GM19099 (cell line): ENCODE data around the gene ZNF846.

ENCODE experiments used
- POLR2A ChIP-seq: IDR thresholded peaks from 3 replicates; pipeline ENCODE4 v1.6.1; 2011; ENCODE audit warnings: low read depth; ENCODE audit not compliant: insufficient read length; ENCODE audit errors: extremely low read depth

Gene ZNF846

DNA sequence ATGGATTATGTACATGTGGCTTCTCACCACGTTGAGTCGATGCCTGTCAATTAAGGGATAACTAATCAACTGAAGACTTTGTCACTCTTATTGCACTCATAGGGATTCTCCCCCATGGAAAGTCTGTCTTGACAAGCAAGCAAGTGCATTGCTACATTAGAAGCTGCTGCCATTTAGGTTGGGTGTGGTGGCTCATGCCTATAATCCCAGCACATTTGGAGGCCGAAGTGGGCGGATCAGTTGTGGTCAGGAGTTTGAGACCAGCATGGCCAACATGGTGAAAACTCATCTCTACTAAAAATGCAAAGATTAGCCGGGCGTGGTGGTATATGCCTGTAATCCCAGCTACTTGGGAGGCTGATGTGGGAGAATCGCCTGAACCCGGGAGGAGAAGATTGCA, 18.3 kb upstream of the ZNF846 start:
- TF ChIP-seq POLR2A, result no peak

DNA sequence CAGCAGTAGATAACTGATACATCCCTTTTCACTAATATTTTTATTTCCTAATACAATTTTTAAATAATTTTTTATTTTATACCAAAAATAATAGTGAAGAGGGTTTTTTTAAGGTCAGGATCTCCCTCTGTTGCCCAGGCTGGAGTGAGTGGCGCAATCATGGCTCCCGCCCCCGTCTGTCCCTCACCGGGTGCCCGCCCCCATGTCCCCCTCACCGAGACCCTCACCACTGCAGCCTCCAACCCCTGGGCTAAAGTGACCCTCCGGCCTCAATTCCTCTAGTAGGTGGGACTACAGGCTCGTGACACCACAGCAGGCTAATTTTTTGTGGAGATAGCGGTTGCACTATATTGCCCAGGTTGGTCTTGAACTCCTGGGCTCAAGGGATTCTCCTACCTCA, 17.8 kb upstream of the ZNF846 start:
- no peak for TF ChIP-seq POLR2A

DNA sequence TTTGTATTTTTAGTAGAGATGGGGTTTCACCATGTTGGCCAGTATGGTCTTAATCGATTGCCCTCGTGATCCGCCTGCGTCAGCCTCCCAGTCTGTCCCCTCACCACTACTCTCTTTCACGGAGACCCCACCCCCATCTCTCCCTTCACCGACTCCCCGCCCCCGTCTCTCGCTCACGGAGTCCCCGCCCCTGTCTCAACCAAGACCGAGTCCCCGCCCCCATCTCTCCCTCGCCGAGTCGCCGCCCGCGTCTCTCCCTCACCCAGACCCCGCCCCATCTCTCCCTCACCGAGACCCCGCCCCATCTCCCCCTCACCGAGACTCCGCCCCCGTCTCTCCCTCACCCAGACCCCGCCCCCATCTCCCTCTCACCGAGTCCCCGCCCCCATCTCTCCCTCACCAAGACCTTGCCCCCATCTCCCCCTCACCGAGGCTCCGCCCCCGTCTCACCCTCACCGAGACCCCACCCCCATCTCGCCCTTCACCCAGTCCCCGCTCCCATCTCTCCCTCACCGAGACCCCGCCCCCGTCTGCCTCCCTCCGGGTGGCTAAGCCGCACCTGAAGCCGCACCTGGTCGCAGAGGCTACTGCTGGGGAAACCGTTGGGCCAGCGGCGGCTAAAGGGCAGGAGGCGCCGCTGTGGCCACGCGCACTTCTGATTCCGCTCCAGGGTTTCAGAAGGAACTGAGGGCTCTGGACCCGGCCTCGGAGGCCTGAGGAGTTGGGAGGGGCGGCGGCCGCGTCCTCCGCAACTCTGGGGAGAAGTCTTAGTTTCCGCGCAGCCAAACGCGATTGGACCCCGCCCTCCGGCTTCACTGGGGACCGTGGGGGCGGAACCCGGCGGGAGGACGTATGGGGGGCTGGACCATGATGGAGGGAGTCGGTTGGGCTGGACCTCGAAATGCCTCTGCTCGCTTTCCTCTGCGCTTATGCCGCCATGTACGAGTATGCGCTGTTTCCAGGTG, 17.1 kb upstream of the ZNF846 start:
- TF ChIP-seq POLR2A, result peak; percentile 67

DNA sequence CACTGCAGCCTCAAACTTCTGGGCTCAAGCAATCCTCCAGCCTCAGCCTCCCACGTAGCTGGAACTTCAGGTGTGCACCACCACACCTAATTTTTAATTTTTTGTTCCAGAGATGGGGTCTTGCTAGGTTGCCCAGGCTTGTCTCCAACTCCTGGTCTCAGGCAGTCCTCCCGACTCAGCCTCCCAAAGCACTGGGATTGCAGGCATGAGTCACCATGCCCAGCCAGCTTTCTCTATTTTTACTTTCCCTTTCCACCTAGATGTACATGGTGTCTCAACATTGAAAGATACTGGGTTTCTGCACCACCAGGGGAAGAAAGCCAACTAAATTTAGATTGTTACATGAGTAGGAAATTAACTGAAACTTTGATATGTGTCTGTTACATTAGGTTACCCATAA, 13.8 kb upstream of the ZNF846 start:
- TF ChIP-seq POLR2A, result no peak

DNA sequence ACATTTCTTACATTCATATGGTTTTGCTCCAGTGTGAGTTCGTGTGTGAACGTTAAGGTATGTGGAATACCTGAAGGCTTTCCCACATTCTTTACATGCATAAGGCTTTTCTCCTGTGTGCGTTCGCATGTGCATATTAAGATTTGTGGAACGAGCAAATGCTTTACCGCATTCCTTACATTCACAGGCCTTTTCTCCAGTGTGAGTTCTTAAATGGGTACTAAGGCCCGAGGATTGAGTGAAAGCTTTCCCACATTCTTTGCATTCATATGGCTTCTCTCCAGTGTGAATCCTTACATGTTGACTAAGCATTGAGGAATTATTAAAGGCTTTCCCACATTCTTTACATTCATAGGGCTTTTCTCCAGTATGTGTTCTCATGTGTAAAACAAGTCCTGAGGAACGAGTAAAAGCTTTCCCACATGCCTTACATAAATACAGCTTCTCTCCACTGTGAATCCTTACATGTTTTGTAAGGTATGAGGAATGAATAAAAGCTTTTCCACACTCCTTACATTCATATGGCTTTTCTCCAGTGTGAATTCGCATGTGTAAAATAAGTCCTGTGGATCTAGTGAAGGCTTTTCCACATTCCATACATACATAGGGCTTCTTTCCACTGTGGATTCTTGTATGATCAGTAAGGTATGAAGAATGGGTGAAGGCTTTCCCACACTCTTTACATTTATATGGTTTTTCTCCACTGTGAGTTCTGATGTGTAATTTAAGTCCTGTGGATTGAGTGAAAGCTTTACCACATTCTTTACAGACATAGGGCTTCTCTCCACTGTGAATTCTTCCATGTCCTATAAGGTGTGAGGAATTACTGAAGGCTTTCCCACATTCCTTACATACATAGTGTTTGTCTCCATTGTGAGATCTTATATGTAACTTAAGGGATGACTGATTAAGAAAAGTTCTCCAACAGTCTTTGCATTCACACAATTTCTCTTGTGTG, 10.7 kb downstream of the ZNF846 start:
- TF ChIP-seq POLR2A, result no peak

DNA sequence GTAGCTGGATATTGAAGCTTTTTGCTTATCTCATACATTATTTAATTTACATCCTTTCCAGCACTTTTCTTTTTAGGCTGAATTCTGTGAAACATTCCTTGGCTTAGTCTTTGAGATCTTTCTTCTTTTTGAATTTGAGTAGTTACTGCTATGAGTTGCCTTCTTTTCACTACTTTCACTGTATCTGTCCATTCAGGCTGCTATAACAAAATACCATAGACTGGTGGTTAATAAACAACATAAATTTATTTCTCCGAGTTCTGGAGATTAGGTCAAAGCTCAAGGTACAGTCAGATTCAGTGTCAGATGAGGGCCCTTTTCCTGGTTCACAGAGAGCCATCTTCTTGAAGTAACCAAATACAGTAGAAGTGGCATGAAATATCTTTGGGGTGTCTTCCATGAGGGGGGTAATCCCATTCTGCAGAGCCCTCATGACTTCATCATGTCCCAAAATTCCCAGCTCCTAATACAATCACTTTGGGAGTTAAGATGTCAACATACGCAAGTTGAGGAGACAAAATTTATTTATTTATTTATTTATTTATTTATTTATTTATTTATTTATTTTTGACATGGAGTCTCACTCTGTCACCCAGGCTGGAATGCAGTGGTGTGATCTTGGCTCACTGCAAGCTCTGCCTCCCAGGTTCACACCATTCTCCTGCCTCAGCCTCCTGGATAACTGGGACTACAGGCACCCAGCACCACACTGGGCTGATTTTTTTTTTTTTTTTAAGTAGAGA, 15.7 kb downstream of the ZNF846 start:
- TF ChIP-seq POLR2A, result no peak

DNA sequence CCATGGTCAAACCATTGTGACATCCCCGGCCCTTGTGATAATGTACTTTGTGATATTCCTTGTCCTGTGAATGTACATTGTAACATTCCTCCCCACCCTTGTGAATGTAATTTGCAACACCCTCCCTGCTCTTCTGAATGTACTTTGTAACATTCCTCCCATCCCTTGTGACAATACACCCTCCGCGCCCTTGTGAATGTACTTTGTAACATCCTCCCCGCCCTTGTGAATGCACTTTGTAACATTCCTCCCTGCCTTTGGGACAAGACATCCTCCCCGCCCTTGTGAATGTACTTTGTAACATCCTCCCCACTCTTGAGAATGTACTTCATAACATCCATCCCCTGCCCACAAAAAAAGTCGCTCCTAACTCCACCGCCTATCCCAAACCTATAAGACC, 17.1 kb downstream of the ZNF846 start:
- no peak for TF ChIP-seq POLR2A

DNA sequence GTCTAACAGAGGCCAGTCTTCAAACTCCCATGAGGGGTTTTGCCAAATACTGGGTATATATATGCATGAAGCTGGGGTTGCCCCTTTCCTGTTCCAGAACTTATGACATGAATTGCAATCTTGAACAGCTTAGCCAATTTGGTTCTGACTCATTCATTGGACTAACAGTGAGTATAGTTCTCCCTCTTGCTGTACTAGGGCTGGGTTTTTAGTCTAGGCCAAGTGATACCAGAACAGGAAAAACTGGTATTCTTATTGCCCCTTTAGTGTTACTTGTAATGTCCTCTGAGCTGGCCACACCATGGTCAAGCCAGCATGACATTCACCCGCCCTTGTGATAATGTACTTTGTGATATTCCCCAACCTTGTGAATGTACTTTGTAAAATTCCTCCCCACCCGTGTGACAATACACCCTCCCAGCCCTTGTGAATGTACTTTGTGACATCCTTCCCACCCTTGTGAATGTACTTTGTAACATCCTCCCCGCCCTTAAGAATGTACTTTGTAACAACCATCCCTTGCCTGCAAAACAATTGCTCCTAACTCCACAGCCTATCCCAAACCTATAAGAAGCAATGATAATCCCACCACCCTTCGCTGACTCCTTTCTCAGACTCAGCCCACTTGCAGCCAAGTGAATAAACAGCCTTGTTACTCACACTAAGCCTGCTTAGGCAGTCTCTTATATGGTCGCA, 26.9 kb downstream of the ZNF846 start:
- TF ChIP-seq POLR2A, result no peak

DNA sequence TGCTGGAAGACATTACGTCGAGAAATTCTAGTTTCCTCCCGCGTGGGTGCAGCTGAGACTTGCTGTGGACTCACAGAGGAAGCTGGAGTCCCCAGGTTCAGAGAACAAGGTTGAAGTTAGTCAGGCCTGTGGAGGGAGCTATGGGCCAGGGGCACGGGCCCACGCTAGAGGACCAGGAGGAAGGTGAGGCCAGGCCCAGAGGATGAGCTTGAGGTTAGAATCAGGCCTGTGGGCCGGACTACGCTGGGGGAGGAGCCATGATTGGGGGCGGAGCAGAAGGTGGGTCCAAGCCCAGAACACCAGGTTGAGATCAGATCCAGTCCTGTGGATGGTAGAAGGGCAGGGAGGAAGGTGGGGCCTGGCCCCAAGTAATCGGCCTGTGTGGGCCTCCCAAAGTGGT, 32.6 kb downstream of the ZNF846 start:
- no peak for TF ChIP-seq POLR2A

DNA sequence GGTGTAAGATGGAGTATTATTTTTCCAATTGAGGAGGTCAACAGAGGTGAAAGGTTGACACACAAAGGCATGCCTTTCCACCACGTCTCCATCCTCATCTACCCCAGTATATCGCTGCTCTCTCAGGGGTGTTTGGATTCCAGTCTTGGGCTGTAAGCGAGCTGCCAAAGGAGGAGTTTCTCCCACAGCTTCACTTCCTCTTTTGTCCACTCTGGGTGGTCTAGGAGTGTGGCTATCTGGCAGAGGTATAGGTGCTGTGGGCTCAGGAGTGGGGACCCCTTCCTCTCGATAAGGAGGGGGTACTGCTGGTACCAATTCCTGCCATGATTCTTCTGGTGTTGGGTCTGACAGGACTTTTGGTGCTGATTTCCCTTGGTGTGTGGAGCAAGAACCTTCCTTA, 39.4 kb downstream of the ZNF846 start:
- TF ChIP-seq POLR2A, result no peak

DNA sequence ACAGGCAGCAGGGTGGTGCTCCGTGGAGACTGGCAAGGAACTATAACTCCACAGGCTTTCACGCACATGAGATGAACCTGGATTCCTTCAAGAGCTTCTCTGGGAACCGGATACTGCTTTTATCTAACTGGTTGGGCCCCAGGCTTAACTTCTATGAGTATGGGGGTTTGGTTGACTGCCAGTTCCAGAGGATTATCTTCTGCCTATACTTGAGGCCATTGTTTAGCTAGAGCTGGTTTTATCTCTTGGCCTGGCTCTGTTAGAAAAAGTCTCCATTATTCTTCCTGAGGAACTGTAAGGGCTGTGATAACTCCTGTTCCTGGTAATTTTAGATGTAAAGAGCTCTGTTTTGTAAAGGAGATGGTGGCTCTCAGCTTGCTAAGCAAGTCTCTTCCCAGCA, 40.9 kb downstream of the ZNF846 start:
- TF ChIP-seq POLR2A, result no peak

DNA sequence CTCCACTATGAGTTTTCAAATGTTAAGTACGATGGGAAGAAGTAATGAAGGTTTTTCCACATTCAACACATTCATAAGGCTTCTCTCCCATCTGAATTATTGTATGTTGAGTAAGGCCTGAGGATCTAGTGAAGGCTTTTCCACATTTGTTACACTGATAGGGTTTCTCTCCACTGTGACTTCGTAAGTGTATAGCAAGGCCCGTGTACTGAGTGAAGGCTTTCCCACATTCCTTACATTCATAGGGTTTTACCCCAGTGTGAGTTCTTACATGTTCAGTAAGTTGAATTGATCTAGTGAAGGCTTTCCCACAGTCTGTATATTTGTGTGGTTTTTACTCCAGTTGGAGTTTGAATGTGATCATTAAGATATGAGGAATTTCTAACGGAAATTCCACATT, 44.4 kb downstream of the ZNF846 start:
- TF ChIP-seq POLR2A, result no peak

DNA sequence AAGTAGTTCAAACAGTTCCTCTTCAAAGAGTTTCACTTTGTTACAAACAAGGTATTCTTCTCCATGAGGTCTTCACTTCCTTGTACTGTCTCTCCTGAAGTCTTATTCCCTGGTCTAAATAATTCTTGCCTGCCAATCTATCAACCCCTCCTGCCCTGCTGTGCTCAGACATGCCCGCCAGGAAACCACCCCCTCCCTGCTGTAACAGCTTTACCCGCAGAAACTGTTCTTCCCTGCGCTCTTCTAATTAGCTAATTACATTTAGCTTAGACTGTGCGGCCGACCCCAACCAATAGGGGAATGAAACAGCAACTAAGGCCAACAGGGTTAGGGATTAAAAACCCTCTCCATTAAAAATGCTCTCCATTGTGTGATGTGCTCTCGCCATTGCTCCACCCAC, 46.7 kb downstream of the ZNF846 start:
- no peak for TF ChIP-seq POLR2A

DNA sequence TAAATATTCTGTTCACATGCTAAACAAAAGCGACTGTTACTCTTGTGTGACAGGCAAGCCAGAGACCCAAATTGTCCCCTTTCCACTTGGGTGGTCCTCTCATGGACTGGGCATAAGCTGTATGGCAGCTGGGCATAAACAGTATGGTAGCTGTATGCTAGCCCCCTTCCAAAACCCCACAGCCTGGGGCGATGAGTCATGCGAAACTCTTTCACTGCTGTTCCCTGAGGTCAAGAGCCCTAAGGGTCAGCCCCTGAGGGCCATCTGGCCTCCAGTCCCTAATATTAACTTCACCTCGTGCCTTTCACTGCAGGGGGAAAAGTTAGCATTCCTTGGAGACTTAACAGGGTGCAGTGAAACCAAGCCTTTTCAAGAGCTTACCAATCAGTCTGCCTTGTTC, 48.0 kb downstream of the ZNF846 start:
- no peak for TF ChIP-seq POLR2A

DNA sequence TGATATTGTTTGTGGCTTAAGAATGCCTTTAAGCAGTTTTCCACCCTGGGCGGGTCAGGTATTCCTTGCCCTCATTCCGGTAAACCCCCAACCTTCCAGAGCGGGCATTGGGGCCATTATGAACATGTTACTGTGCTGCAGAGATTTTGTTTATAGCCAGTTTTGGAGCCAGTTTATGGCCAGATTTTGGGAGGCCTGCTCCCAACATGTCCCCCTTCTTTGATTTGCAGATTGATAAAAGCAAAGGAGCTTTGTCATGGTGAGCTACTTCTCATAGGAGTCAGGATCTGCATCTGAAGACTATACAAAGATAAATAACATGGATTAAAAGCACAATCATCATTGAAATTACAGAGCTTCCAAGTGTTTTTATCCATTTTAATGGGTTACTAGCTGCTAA, 56.7 kb downstream of the ZNF846 start:
- TF ChIP-seq POLR2A, result no peak

DNA sequence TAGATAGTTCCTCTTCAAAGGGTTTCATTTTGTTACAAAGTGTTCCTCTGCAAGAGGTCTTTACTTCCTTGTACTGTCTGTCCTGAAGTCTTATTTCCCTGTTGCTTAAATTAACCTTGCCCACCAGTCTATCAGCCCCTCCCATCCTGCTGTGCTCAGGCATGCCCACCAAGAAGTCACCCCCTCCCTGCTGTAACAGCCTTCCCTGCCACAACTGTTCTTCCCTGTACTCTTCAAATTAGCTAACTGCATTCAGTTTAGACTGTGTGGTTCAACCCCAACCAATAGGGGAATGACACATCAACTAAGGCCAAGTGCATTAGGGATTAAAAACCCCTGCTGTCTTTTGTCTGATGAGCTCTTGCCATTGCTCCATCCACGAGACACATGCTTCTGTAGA, 59.2 kb downstream of the ZNF846 start:
- TF ChIP-seq POLR2A, result no peak
